Mucosa of descending colon (tissue), 3 donors: ENCODE data around the gene CTBP2. TPM values are rescaled to one million over a fixed set of nuclear protein-coding genes. Genes with fewer than 3 reads are reported as not detected.

ENCODE experiments used
- ATAC-seq: fragments of 200-7000 bp; cut with Tn5 transposase; one replicate; pipeline ENCODE4 v1.9.1; 2020; ENCODE audit warnings: mild to moderate bottlenecking, moderate library complexity
- DNase-seq, 3 donors: peaks; one replicate each; pipeline ENCODE4 v3.0.0-alpha.2; 2020
- H3K36me3 ChIP-seq: fragments of 200-600 bp; one replicate; pipeline ENCODE4 v1.8.0; 2021; ENCODE audit warnings: low read depth, mild to moderate bottlenecking
- H3K4me1 ChIP-seq: fragments of 200-600 bp; one replicate; pipeline ENCODE4 v1.8.0; 2021; ENCODE audit warnings: low read depth, mild to moderate bottlenecking
- H3K4me3 ChIP-seq: fragments of 200-600 bp; one replicate; pipeline ENCODE4 v1.8.0; 2021; ENCODE audit warnings: mild to moderate bottlenecking
- H3K9me3 ChIP-seq: fragments of 200-600 bp; one replicate; pipeline ENCODE4 v1.8.0; 2021; ENCODE audit warnings: mild to moderate bottlenecking
- CTCF ChIP-seq: fragments of 200-600 bp; IDR thresholded peaks from one replicate; pipeline ENCODE4 v1.8.0; 2022; ENCODE audit warnings: antibody characterized with exemption, mild to moderate bottlenecking
- intact Hi-C, 2 donors: fragments of 100-400 bp; cut with DNase I in 1 of 2; cut with micrococcal nuclease in 1 of 2; formaldehyde crosslinking; loops; one replicate each; pipeline versions ENCODE4 v1.11.0 to v1.11.1; 2022; cut with DNase I, micrococcal nuclease
- total RNA-seq, 3 donors: library from RNA; stranded (reverse); fragmentation: NEBNext Ultra II Directional in 2 of 3; extraction: Animal tissue kit (Norgen Biotek cat#: 25700) in 2 of 3; gene quantifications; one replicate each; pipeline versions ENCODE4 v1.2.1 to v1.2.4, GENCODE V29; 2021 to 2023
- donor health status: DM: no; HTN: no; CAD: no; lungs with moderate emphysema.
- donor health status: DM: no; HTN: no; CAD: no.
- donor health status: DM: no; HTN: yes; CAD: no.

The CTBP2 gene
- total RNA-seq, 3 donors from 2014 or later: 109 to 137 (median 121) TPM

GRCh38 chr10:125067764-125068163 lies 92.6 kb downstream of the CTBP2 start:
- Histone ChIP-seq H3K4me3 (no peak overlapping the region), H3K36me3 (no peaks in the 10 kb centered on the region), H3K4me1 (peaks cover 28% of the 10 kb centered on the region), H3K9me3 (no peaks in the 10 kb centered on the region)
- intact Hi-C loops: no loop called here
- no peak for DNase-seq
- no peak for ATAC-seq
- no peak for TF ChIP-seq CTCF

GRCh38 chr10:125066764-125067450 lies 93.5 kb downstream of the CTBP2 start:
- no peak for ATAC-seq
- H3K36me3 ChIP-seq: no peaks in the 10 kb centered on the region
- H3K4me3 ChIP-seq: no peak overlapping the region
- H3K4me1 ChIP-seq: peaks cover 33% of the 10 kb centered on the region
- TF ChIP-seq CTCF: no peak
- H3K9me3 ChIP-seq: no peaks in the 10 kb centered on the region
- intact Hi-C loops: no loop called here
- DNase-seq: no peak

- TF ChIP-seq CTCF: no peak
- intact Hi-C loops: no loop called here
- Histone ChIP-seq H3K36me3 (no peaks in the 10 kb centered on the region), H3K4me1 (peaks cover 51% of the 10 kb centered on the region), H3K4me3 (no peak overlapping the region), H3K9me3 (no peaks in the 10 kb centered on the region)
- DNase-seq: peak in 2 of 3 donors; percentile 49
- peak; percentile 76 for ATAC-seq
Observed at GRCh38 chr10:125064681-125065492, 95.5 kb downstream of the CTBP2 start.

GRCh38 chr10:125063256-125063925 lies 97.0 kb downstream of the CTBP2 start:
- no peak for ATAC-seq
- intact Hi-C loops: no loop called here
- no peak for TF ChIP-seq CTCF
- Histone ChIP-seq H3K4me1 (peaks cover 47% of the 10 kb centered on the region), H3K9me3 (no peaks in the 10 kb centered on the region), H3K36me3 (no peaks in the 10 kb centered on the region), H3K4me3 (no peak overlapping the region)
- DNase-seq: peak in 1 of 3 donors; percentile 26

- H3K9me3 ChIP-seq: no peaks in the 10 kb centered on the region
- no peak for TF ChIP-seq CTCF
- no peak for ATAC-seq
- H3K4me3 ChIP-seq: no peak overlapping the region
- intact Hi-C loops: no loop called here
- peak in 1 of 3 donors; percentile 35 for DNase-seq
- H3K36me3 ChIP-seq: no peaks in the 10 kb centered on the region
- H3K4me1 ChIP-seq: peaks cover 53% of the 10 kb centered on the region
Observed at GRCh38 chr10:125062914-125063230, 97.5 kb downstream of the CTBP2 start.
